Stimulated activated CD4-positive, alpha-beta T cell treated with anti-CD3 and anti-CD28 coated beads, Interleukin-4, amount 100 ng/mL, for 1 hour (primary cell): ENCODE data around the gene PCP2.
A peak's percentile ranks its signal among the peaks of the same experiment; 100 is the strongest.

ENCODE experiments used
- DNase-seq: peaks from one replicate; pipeline ENCODE4 v3.0.0-alpha.2; 2020

PCP2 gene

GRCh38 chr19:7638802-7639465 lies 5.4 kb upstream of the PCP2 start:
- DNase-seq = no peak

GRCh38 chr19:7637374-7638256 lies 4.1 kb upstream of the PCP2 start:
- no peak for DNase-seq

DNA sequence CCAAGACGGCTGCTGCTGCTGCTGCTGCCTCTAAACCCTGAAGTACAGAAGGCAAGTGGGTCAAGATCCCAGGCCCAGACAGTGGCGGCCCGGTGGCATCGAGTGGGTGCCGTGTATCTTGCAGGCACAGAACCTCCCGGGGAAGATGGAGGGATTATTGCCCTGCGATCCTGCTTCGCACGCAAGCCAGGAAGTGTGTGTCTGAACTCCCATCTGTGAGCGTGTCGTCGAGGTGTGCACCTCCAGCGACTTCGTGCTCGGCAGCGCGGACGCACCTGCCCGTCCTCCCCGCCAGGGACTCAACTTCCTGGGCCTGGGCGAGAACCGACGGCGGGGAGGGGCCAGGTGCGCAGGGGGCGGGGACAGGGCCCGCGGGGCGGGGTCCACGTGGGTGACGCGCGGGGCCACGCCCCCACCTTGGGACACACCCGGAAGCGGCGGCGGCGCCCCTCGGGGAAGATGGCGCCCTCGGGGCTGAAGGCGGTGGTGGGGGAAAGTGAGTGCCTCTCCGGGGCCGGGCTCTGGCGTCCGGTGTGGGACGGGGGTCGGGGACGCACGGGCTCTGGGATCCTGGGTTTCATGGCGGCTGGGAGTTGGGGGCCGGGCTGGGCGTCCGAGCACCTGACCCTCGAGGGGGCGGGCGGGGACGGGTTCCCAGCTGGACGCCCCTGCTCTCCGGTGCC lies 3.3 kb upstream of the PCP2 start, which contains the start of gene STXBP2:
Gene STXBP2 (plus strand): TSS at position 420 of the 683 bp plus-strand sequence. CDS start 40 bp downstream, at position 460.
- peak; percentile 92 for DNase-seq

DNA sequence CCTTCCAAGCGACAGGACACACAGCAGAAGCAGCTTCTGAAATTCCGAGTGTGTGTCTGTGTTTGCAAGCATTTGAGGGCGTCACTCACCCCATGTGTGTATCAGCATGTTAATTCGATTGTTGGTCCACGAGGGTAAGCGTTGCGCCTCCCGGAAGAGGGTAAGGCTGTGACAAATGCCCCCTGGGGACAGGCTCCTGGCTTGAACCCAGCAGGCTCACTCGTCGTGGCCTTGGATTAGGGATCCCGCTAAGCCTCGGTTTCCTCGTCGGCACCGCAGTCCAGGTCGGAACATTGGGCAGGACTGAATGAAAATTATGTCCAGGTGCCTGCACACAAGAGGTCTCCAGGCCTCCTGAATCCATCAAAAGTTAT lies 2.8 kb upstream of the PCP2 start:
- no peak for DNase-seq

DNA sequence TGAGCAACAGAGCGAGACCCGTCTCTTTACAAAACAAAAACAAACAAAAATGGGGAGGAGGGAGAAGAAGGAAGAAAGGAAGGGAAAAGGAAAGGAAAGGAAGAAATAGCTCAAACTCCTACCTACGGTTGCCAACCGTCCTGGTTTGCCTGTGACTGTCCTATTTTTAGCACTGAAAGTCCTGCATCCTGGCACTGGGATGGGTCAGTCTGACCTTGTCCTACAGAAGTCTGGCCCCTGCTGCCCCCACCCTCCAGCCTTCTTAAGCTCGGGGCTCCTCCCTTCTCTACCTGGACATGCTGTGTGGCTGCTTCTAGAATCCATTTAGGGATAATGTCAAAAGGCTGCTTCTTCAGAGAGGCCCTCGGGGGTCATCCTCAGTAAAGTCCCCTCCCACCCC lies 2.2 kb upstream of the PCP2 start:
- DNase-seq = no peak

GRCh38 chr19:7632340-7633203 lies 947 bp downstream of the PCP2 start:
- DNase-seq = no peak

GRCh38 chr19:7631577-7631976 lies 1.9 kb downstream of the PCP2 start:
- no peak for DNase-seq

DNA sequence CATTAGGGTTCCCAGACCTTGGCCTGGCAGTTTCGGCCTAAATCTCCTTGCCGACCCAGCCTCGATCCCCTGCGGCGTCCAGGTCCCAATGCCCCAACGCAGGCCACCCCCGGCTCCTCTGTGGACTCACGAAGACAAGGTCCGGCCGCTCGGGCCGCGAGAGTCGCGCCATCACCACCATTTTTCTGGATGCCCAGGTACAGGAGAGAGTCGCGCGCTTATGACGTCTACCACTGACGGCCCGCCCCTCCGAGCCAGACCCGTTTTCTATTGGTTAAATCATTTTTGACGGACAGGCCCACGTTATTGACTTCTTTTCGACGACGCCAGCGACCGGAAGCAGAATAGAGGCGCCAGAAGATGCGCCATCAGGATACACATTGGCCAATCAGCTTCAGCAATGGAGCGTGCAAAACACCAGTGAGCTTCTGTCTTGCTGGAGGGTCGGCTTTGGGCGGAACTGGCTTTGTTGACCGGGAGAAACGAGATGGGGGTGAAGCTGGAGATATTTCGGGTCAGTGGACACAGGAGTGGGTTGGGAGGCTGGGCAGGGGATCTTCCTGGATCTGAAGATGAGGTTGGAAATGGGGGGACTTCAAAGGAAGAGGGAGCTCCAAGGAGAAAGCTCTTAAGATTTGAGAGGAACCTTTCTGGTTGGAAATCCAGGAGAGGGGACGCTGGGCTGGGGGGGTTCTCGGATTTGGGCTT lies 4.0 kb downstream of the PCP2 start, which contains the start of the genes PET100 and XAB2:
Gene PET100 (plus strand): TSS at position 447 of the 708 bp plus-strand sequence. CDS start 41 bp downstream, at position 488.
Gene XAB2 (minus strand): TSS at position 199 of the 708 bp plus-strand sequence. CDS start 18 bp downstream, at position 181.
- DNase-seq = peak; percentile 88

- DNase-seq = no peak
These were observed 4.8 kb downstream of the PCP2 start for GRCh38 chr19:7628589-7629311.

DNA sequence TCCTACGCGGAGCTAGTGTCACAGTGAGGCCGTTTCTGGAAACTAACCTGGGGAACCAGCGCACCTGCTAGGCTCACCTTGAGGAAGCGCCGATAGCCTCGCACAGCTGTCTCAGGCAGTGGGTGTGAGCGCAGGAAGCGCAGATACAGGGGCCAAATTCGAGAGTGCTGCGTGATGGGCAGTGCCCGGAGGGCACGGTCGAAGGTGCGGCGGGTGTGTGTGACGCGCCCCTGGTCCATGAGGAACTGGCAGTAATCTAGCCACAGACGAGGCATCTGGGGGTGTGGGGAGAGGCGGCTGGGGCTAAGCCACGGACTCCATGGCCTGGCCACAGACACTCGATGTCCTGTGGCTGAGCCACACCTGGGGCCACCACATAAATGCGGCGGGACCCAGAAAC lies 6.4 kb downstream of the PCP2 start:
- no peak for DNase-seq

DNA sequence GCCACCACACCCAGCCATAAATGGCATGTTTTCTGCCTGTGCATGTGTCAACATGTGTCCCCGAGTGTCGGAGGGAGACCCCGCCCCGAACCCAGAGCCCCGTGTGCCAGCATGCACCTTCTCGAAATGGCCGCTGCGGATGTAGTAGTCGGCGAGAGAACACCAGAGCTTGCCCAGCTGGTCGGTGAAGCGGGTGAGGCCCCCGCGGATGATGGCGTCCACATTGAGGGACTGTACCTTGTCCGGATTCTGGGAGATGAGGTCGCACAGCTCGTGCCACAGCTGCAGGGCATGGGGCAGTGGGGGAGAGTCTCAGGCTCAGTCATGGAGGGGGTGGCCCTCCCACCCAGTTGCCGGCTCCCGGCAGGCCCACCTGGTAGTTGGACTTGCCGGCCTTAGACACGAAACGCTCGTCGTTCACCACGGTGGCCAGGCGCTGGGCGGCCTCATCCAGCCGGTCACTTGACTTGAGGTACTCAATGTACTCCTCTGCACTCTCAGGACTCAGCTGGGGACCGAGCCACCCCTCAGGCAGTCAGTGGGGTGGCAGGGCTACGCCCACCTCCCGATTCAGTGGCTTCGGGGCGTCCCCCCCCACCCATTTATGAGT lies 7.7 kb downstream of the PCP2 start:
- DNase-seq = no peak

GRCh38 chr19:7624810-7625209 lies 8.7 kb downstream of the PCP2 start:
- DNase-seq = no peak

- no peak for DNase-seq
These were observed 9.6 kb downstream of the PCP2 start for GRCh38 chr19:7623725-7624603.

DNA sequence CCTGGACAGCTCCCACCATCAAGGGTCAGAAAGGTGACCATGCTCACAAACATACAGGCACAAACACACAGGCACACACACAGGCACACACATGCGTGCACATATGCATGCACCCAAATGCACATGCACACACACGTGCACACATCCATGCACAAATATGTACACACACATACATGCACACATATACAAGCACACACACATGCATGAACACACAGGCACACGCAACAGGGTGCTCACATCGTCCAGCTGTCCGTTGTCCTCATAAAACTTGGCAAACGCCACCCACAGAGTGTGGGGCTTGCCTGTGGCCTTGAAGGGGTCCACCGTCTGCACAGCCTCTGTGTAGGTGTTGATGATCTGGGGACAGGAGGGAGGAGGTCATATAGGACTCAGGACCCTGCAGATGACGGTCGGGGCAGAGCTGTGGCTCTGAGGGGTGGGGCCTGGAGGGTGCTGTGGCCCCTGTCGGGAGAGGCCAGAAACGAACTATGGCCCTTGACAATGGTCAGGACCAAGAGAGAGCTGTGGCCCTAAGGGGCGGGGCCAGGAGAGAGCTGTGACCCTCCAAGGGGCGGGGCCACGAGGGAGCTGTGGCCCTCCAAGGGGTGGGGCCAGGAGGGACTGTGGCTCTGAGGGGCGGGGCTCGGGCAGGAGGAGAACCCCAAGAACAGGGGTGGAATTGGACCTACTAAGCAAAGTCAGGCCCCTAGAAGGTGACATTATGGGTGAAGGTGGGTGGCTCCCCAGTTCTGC lies 10.4 kb downstream of the PCP2 start:
- DNase-seq = no peak

GRCh38 chr19:7620442-7621412 lies 12.8 kb downstream of the PCP2 start:
- no peak for DNase-seq

GRCh38 chr19:7619671-7620441 lies 13.7 kb downstream of the PCP2 start:
- DNase-seq = no peak
